Kidney (tissue), 14 donors: ENCODE results near the gene OPN1SW. TPM values are rescaled to one million over a fixed set of nuclear protein-coding genes. Genes with fewer than 3 reads are reported as not detected.

ENCODE experiments used
- DNase-seq, 5 donors: peaks; one replicate each; pipeline ENCODE4 v3.0.0-alpha.2; 2013 to 2020
- FAIRE-seq: peaks from 2 replicates; lab custom pipeline; 2012; peaks lifted over from hg19 to GRCh38; lab: Jason Lieb, UNC
- H3K27ac ChIP-seq, 2 donors: one replicate each; pipeline ENCODE4 v1.7.0; 2013; ENCODE audit warnings: low read depth in 2 of 2, low read length in 2 of 2, inconsistent platforms in 1 of 2
- H3K27me3 ChIP-seq: one replicate; pipeline ENCODE4 v1.7.1; 2013; ENCODE audit warnings: low read length, inconsistent platforms; ENCODE audit not compliant: control insufficient read depth, insufficient read depth
- H3K36me3 ChIP-seq, 3 donors: one replicate each; pipeline versions ENCODE4 v1.7.0 to v1.7.1; 2013; ENCODE audit warnings: low read length in 3 of 3, control low read depth in 1 of 3, inconsistent platforms in 1 of 3; ENCODE audit not compliant: insufficient read depth in 3 of 3, control insufficient read depth in 2 of 3
- H3K4me1 ChIP-seq, 3 donors: one replicate each; pipeline versions ENCODE4 v1.7.0 to v1.7.1; 2013; ENCODE audit warnings: low read length in 3 of 3, inconsistent platforms in 1 of 3, low read depth in 1 of 3; ENCODE audit not compliant: control insufficient read depth in 2 of 3, insufficient read depth in 2 of 3
- H3K4me3 ChIP-seq, 3 donors: one replicate each; pipeline versions ENCODE4 v1.7.0 to v1.8.1; 2013; ENCODE audit warnings: low read length in 3 of 3, control low read depth in 1 of 3, inconsistent platforms in 1 of 3
- H3K9ac ChIP-seq, 3 donors: one replicate each; pipeline versions ENCODE4 v1.7.0 to v1.7.1; 2013; ENCODE audit warnings: low read length in 3 of 3, control low read depth in 1 of 3, inconsistent platforms in 1 of 3
- H3K9me3 ChIP-seq, 3 donors: one replicate each; pipeline versions ENCODE4 v1.7.0 to v1.7.1; 2013; ENCODE audit warnings: low read length in 3 of 3, control low read depth in 1 of 3, inconsistent platforms in 1 of 3; ENCODE audit not compliant: control insufficient read depth in 2 of 3, insufficient read depth in 1 of 3
- intact Hi-C: fragments of 100-400 bp; cut with DNase I; formaldehyde crosslinking; loops from one replicate; pipeline ENCODE4 v1.11.1; 2022
- polyA plus RNA-seq: library from polyadenylated mRNA; stranded (reverse); fragments of 350-450 nt; fragmentation: Illumina TruSeq; extraction: RNeasy Lipid Tissue Mini Kit (QIAGEN cat#74804); gene quantifications from one replicate; pipeline ENCODE4 v1.2.3, GENCODE V29; 2014; ENCODE audit warnings: low read depth, low replicate concordance; ENCODE audit not compliant: insufficient read depth
- total RNA-seq: library from RNA; stranded (reverse); fragmentation: NEBNext Ultra II Directional; extraction: Animal tissue kit (Norgen Biotek cat#: 25700); gene quantifications from one replicate; pipeline ENCODE4 v1.2.1, GENCODE V29; 2021
- TF ChIP-seq, protein P1 (sequence below): IDR thresholded peaks from 3 replicates; pipeline ENCODE4 v1.5.1; 2012; ENCODE audit warnings: mild to moderate bottlenecking, moderate library complexity, borderline replicate concordance; ENCODE audit not compliant: insufficient read depth; ENCODE audit errors: extremely low read depth
- donor health status: control.
- donor health status: control.
- donor health status: control.
- donor health status: control.
- donor health status: control.
- donor health status: DM: yes; HTN: yes; CAD: no.
- donor health status: Normal renal cell carcinoma (clear cell type).

OPN1SW gene
- total and polyA plus RNA-seq, 2 donors from 2014 or later = not detected

DNA sequence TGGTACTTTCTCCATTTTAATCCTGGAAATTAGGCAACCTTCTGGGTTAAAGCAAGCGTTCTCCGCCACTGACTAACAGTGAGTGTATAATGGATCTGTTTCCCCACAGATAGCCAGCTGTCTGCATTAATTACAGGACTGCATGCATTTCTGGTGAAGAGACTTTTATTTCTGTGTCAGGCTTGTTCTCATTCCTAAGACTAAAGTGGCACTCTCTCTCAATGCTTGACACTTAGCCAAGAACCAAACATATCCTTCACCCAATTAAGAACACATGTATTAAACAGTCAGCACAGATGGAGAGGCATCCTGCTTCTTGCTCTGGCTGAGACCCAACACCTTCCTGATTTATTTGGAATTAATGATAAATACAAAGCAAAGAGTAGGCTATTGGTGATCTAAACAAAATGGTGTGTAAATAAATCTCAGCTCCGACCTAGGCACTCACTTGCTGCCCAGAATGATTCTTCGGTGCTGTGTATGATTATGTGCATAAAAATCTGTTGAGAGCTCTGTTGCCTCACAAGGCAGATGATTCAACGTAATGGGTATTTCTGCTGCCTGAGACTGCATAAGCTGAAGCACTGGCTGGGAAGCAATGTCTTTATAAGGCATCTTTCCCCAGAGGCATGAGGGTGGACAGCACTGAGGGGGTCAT is 19.6 kb downstream of the OPN1SW start:
- H3K4me3 ChIP-seq = no peak overlapping the region
- intact Hi-C loops = no loop called here
- peaks cover 16 to 18% (median 17%) of the 10 kb centered on the region in 3 donors for H3K36me3 ChIP-seq
- H3K9me3 ChIP-seq = no peaks in the 10 kb centered on the region
- TF ChIP-seq, protein P1, sequence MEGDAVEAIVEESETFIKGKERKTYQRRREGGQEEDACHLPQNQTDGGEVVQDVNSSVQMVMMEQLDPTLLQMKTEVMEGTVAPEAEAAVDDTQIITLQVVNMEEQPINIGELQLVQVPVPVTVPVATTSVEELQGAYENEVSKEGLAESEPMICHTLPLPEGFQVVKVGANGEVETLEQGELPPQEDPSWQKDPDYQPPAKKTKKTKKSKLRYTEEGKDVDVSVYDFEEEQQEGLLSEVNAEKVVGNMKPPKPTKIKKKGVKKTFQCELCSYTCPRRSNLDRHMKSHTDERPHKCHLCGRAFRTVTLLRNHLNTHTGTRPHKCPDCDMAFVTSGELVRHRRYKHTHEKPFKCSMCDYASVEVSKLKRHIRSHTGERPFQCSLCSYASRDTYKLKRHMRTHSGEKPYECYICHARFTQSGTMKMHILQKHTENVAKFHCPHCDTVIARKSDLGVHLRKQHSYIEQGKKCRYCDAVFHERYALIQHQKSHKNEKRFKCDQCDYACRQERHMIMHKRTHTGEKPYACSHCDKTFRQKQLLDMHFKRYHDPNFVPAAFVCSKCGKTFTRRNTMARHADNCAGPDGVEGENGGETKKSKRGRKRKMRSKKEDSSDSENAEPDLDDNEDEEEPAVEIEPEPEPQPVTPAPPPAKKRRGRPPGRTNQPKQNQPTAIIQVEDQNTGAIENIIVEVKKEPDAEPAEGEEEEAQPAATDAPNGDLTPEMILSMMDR = no peak
- no peaks in the 10 kb centered on the region for H3K4me1 ChIP-seq
- DNase-seq (no peak), FAIRE-seq (no peak)
- H3K27ac ChIP-seq = no peak overlapping the region
- H3K27me3 ChIP-seq = no peaks in the 10 kb centered on the region
- no peak overlapping the region for H3K9ac ChIP-seq

DNA sequence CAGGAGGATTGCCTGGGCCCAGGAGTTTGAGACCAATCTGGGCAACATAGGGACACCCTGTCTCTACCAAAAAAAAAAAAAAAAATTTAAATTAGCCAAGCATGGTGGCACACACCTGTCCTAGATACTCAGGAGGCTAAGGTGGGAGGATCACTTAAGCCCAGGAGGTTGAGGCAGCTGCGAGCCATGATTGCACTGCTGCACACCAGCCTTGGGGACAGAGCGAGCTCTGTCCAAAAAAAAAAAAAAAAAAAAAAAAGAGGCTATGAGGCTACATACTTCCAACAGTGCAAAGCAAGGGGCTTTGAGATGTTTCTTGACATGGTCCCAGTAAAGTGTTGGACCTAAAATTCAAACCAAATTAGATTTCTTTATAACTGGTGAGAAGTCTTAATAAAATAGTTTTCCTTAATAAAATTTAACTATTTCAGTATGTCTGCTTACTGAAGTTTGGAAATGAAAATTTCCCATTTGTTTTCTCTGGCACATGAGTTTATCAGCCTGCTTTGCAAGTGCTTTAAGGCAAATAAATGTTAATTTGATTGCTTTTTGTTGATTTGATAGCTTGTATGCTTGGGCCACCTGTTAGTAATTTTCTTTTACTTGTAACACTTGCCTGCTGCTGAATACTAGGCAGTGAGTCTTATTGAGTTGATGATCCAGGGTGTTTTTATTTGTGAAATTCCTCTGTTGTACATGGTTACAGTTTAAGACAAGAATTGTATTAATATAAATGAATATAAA is 20.3 kb downstream of the OPN1SW start:
- H3K27me3 ChIP-seq = no peaks in the 10 kb centered on the region
- H3K4me3 ChIP-seq = no peak overlapping the region
- FAIRE-seq = no peak
- H3K36me3 ChIP-seq = peaks cover 17 to 18% (median 18%) of the 10 kb centered on the region in 3 donors
- no peak overlapping the region for H3K27ac ChIP-seq
- H3K9ac ChIP-seq = no peak overlapping the region
- intact Hi-C loops = no loop called here
- no peak for DNase-seq
- H3K4me1 ChIP-seq = no peaks in the 10 kb centered on the region
- TF ChIP-seq, protein P1 = no peak
- no peaks in the 10 kb centered on the region for H3K9me3 ChIP-seq

DNA sequence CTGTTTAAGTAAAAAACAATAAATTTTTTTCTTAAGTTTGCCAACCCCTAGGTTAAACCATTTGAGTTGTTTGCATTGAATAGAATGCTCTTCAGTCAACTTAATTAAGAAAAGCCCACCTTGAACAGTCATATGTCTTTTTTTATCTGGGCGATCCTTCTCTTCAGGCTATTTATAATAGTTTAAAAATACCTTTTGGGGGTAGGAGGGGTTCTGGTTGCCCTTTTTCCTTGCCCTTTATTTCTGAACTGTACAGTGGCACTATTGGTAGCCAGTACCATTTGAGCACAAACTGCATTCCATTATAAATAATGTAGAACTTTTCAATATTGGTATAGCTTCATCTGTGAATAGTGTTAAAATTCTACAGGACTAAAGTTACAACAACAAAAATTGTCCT is 23.3 kb downstream of the OPN1SW start:
- no peaks in the 10 kb centered on the region for H3K27me3 ChIP-seq
- no peak overlapping the region for H3K9ac ChIP-seq
- TF ChIP-seq, protein P1 = no peak
- intact Hi-C loops = no loop called here
- H3K27ac ChIP-seq = no peak overlapping the region
- DNase-seq (no peak), FAIRE-seq (no peak)
- no peaks in the 10 kb centered on the region for H3K4me1 ChIP-seq
- peaks cover 12 to 26% (median 17%) of the 10 kb centered on the region in 3 donors for H3K36me3 ChIP-seq
- H3K9me3 ChIP-seq = no peaks in the 10 kb centered on the region
- no peak overlapping the region for H3K4me3 ChIP-seq
